ENCODE data around the gene TYK2.

DNA sequence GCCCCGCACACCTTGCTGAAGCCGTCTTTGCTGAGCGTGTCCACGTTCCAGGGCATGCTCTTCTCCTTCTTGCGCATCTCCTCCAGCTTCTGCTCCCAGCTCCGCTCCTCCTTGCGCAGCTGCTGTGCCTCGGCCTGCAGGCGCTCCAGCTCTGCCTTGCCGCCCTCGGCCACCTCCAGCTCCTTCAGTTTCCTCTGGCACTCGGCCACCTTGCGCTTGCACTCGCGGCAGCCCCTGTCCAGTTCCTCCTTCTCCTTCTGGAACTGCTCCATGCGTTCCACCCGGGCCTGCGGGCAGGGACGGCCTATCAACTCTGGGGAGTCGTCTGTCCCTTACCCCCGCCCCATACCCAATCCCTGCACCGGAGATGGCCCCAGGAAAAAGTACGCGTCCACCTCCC lies 15.5 kb upstream of the TYK2 start:
- TF ChIP-seq, protein P1, sequence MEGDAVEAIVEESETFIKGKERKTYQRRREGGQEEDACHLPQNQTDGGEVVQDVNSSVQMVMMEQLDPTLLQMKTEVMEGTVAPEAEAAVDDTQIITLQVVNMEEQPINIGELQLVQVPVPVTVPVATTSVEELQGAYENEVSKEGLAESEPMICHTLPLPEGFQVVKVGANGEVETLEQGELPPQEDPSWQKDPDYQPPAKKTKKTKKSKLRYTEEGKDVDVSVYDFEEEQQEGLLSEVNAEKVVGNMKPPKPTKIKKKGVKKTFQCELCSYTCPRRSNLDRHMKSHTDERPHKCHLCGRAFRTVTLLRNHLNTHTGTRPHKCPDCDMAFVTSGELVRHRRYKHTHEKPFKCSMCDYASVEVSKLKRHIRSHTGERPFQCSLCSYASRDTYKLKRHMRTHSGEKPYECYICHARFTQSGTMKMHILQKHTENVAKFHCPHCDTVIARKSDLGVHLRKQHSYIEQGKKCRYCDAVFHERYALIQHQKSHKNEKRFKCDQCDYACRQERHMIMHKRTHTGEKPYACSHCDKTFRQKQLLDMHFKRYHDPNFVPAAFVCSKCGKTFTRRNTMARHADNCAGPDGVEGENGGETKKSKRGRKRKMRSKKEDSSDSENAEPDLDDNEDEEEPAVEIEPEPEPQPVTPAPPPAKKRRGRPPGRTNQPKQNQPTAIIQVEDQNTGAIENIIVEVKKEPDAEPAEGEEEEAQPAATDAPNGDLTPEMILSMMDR (IDR thresholded peaks at IDR 0.05): no peak
- TF ChIP-seq POLR2A (IDR thresholded peaks at IDR 0.05): no peak
